22Rv1 (cell line): Measurements from ENCODE around the gene CARD14.

Experiments used
- CTCF ChIP-seq: fragments of 450-650 bp; IDR thresholded peaks from 2 replicates; pipeline ENCODE4 v1.5.1; 2017; ENCODE audit warnings: mild to moderate bottlenecking
- ZFX ChIP-seq: fragments of 450-650 bp; IDR thresholded peaks from 2 replicates; pipeline ENCODE4 v1.6.1; 2017; ENCODE audit warnings: antibody characterized with exemption, borderline replicate concordance

DNA sequence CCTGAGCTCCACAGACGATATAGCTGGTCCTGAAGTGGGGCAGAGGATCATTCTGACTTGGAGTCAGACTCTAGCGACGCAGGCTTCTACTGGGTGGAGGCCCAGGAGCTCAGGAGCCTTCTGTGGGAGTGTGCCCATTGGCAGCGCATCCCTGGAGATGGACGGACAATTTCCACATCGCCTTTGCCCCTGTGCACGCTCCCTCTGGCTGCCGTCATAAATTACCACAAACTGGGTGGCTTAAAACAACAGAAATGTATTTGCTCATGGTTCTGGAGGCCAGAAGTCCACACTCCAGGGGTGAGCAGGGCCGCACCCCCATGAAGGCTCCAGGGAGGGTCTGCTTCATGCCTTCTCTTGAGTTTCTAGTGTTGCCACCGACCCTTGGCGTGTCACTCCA is 6.9 kb downstream of the CARD14 start:
- TF ChIP-seq CTCF = no peak
- TF ChIP-seq ZFX = no peak
